Activated CD8-positive, alpha-beta T cell treated with anti-CD3 and anti-CD28 coated beads for 36 hours (primary cell): ENCODE measurements around the gene CLCA1. TPM values are rescaled to one million over a fixed set of nuclear protein-coding genes. Genes with fewer than 3 reads are reported as not detected.

Experiments used
- ATAC-seq: fragments of 200-7000 bp; cut with Tn5 transposase; one replicate; pipeline ENCODE4 v1.10.0; 2021; ENCODE audit warnings: mild to moderate bottlenecking, moderate library complexity
- CTCF ChIA-PET: fragments of 350-600 bp; sonication (Branson Sonifier 250); formaldehyde crosslinking; loops from one replicate; lab custom pipeline; 2021; ENCODE audit warnings: antibody characterized with exemption; lab: Charles Lee
- POLR2A ChIA-PET: fragments of 350-600 bp; sonication (Branson Sonifier 250); formaldehyde crosslinking; loops from one replicate; lab custom pipeline; 2021; ENCODE audit warnings: antibody characterized with exemption; lab: Charles Lee
- DNase-seq: peaks from one replicate; pipeline ENCODE4 v3.0.0-alpha.2; 2020
- H3K27ac Mint-ChIP-seq: one replicate; pipeline ENCODE4 v1.8.0; 2021; ENCODE audit warnings: mild to moderate bottlenecking, mixed read lengths
- H3K27me3 Mint-ChIP-seq: one replicate; pipeline ENCODE4 v1.8.0; 2021; ENCODE audit warnings: mixed read lengths
- H3K36me3 Mint-ChIP-seq: one replicate; pipeline ENCODE4 v1.8.0; 2021; ENCODE audit warnings: low read depth, mixed read lengths
- H3K4me1 Mint-ChIP-seq: one replicate; pipeline ENCODE4 v1.8.0; 2021; ENCODE audit warnings: low read depth, mixed read lengths
- H3K4me3 Mint-ChIP-seq: one replicate; pipeline ENCODE4 v1.8.0; 2021; ENCODE audit warnings: mild to moderate bottlenecking, moderate library complexity, mixed read lengths
- H3K9me3 Mint-ChIP-seq: one replicate; pipeline ENCODE4 v1.8.0; 2021; ENCODE audit warnings: mixed read lengths
- intact Hi-C: fragments of 100-400 bp; cut with micrococcal nuclease; formaldehyde crosslinking; loops from one replicate; pipeline ENCODE4 v1.10.0; 2022
- total RNA-seq, 2 experiments: library from RNA; stranded (reverse); gene quantifications; one replicate each; pipeline ENCODE4 v1.2.3, GENCODE V29; 2021
- TF ChIP-seq, protein P1 (sequence below): fragments of 200-600 bp; IDR thresholded peaks from one replicate; pipeline ENCODE4 v1.8.0; 2022; ENCODE audit warnings: antibody characterized with exemption, mild to moderate bottlenecking

CLCA1 gene
- total RNA-seq, 2 experiments from 2014 or later, result not detected

DNA sequence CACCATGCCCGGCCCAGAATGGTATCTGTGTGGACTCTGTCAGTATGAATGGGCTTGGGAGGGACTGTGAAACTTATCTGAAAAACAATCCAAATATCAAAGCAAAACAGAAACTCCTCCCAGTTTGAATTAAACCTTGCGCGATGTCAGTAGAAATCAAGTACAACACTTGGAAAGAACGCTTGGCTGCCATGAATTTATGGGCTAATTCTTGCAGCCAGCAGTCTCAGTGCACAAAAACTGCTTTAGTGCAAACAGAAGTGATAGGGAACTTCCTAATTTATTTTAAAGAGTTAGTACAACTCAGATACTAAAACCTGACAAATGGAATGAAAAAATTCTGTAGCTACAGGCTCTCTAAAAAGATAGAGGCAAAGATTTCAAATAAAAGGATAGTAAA lies 8.5 kb downstream of the CLCA1 start:
- TF ChIP-seq, protein P1, sequence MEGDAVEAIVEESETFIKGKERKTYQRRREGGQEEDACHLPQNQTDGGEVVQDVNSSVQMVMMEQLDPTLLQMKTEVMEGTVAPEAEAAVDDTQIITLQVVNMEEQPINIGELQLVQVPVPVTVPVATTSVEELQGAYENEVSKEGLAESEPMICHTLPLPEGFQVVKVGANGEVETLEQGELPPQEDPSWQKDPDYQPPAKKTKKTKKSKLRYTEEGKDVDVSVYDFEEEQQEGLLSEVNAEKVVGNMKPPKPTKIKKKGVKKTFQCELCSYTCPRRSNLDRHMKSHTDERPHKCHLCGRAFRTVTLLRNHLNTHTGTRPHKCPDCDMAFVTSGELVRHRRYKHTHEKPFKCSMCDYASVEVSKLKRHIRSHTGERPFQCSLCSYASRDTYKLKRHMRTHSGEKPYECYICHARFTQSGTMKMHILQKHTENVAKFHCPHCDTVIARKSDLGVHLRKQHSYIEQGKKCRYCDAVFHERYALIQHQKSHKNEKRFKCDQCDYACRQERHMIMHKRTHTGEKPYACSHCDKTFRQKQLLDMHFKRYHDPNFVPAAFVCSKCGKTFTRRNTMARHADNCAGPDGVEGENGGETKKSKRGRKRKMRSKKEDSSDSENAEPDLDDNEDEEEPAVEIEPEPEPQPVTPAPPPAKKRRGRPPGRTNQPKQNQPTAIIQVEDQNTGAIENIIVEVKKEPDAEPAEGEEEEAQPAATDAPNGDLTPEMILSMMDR, result no peak
- Mint-ChIP-seq H3K9me3 (no peaks in the 10 kb centered on the region), H3K27me3 (peaks cover 3% of the 10 kb centered on the region), H3K27ac (no peak overlapping the region), H3K36me3 (no peaks in the 10 kb centered on the region), H3K4me3 (no peak overlapping the region), H3K4me1 (no peaks in the 10 kb centered on the region)
- POLR2A ChIA-PET, result no interaction called here
- intact Hi-C loops, result loop anchor here (10.0 kb wide), 1 partner anchor 268 kb away; no protein-coding TSS in a partner anchor
- DNase-seq (no peak), ATAC-seq (no peak)
- CTCF ChIA-PET, result interaction anchor here (1.0 to 1.3 kb wide), 2 partner anchors 24 to 97 kb away, joined by 3 read pairs; no protein-coding TSS in a partner anchor

DNA sequence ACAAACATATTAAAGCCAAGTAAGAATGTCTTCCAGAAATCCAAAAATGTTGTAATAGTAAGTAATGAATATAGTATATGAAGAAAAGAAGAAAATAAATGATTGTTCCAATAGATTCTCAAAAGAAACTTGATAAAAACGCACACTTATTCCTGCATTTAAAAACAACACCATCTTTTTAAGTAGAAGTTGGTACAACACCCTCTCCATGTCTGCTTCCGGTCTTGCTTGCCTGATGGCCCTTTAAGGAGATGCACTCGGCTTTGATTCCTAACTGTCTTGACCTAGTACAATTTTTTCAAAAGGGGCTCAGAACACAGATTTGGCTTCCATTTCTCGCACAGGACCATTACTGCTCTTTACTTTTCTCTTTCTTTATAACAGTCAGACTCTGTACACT lies 9.0 kb downstream of the CLCA1 start:
- Mint-ChIP-seq H3K4me1 (no peaks in the 10 kb centered on the region), H3K27me3 (peaks cover 1% of the 10 kb centered on the region), H3K4me3 (no peak overlapping the region), H3K36me3 (no peaks in the 10 kb centered on the region), H3K27ac (no peak overlapping the region), H3K9me3 (no peaks in the 10 kb centered on the region)
- DNase-seq (no peak), ATAC-seq (no peak)
- intact Hi-C loops, result loop anchor here (10.0 kb wide), 1 partner anchor 267 kb away; no protein-coding TSS in a partner anchor
- ChIA-PET POLR2A (no interaction called here), CTCF (interaction anchor here (1.0 kb wide), 1 partner anchor 24 kb away, joined by 3 read pairs; no protein-coding TSS in a partner anchor)
- TF ChIP-seq, protein P1, result no peak

DNA sequence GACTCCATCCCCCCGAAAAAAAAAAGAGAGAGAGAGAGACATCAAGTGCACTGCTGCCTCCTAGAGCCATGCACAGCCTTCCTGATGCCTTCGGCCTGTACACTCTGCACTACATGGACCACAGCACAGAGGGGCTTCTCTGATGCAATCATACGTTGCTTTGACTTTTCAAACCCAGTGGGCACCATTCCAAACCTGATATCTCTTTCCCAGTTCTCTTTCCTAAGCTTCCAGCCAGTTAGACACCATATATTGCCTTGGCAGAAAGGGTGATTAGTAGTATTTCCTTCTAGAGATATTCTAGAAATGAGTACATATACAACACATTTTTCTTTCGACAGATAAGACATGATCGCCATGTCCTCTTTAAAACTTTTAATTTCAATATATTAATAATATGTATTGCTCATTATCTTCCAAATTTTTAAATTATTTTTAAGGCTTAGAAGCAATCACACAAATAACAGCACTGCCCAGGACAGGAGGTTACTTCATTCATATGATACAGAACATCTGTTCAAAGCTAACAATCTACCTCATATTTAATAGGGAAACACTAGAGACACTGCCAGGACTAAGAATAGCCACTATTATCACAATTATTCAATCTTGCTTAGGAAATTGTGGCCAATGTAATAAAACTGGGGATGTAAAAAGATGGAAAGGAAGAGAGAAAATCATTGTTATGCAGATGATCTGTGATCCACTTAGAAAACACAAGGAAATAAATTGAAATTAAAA lies 9.9 kb downstream of the CLCA1 start:
- Mint-ChIP-seq H3K27ac (no peak overlapping the region), H3K27me3 (peaks cover 1% of the 10 kb centered on the region), H3K4me1 (no peaks in the 10 kb centered on the region), H3K4me3 (no peak overlapping the region), H3K9me3 (no peaks in the 10 kb centered on the region), H3K36me3 (no peaks in the 10 kb centered on the region)
- TF ChIP-seq, protein P1, result no peak
- ATAC-seq, result no peak
- intact Hi-C loops, result loop anchor here (10.0 kb wide), 1 partner anchor 266 kb away; no protein-coding TSS in a partner anchor
- ChIA-PET POLR2A (no interaction called here), CTCF (interaction anchor here (1.1 kb wide), 1 partner anchor 21 kb away, joined by 4 read pairs; no protein-coding TSS in a partner anchor)
- no peak for DNase-seq

DNA sequence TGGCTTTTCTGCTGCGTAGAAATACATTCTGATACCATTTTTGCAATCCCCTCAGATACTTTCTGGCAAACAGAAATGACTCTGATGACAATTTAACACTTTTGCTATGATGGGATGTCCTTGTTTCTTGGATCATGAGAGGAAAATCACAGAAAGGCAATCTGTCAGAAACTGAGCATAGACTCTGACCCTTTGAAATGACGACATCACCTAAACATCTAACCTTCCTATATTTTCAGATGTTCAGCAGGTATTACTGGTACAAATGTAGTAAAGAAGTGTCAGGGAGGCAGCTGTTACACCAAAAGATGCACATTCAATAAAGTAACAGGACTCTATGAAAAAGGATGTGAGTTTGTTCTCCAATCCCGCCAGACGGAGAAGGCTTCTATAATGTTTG lies 13.2 kb downstream of the CLCA1 start:
- Mint-ChIP-seq H3K4me3 (no peak overlapping the region), H3K36me3 (no peaks in the 10 kb centered on the region)
- POLR2A ChIA-PET, result no interaction called here

More for the DNA sequence above, 13.2 kb downstream of the CLCA1 start:
- no peak for DNase-seq
- no peaks in the 10 kb centered on the region for H3K4me1 Mint-ChIP-seq
- no peak for ATAC-seq
- CTCF ChIA-PET, result interaction anchor here (1.1 to 1.5 kb wide), 2 partner anchors 17 to 38 kb away, joined by 3 to 4 read pairs; no protein-coding TSS in a partner anchor
- no peak overlapping the region for H3K27ac Mint-ChIP-seq
- TF ChIP-seq, protein P1, result no peak
- intact Hi-C loops, result no loop called here
- H3K27me3 Mint-ChIP-seq, result peaks cover 1% of the 10 kb centered on the region
- no peaks in the 10 kb centered on the region for H3K9me3 Mint-ChIP-seq
